Prostate gland (tissue), 2 donors: ENCODE data around the gene HSDL1. TPM values are rescaled to one million over a fixed set of nuclear protein-coding genes. Genes with fewer than 3 reads are reported as not detected.

Source experiments
- DNase-seq: peaks from one replicate; pipeline ENCODE4 v3.0.0-alpha.2; 2019; ENCODE audit warnings: low spot score
- H3K27ac ChIP-seq, 2 donors: fragments of 200-600 bp; sonication (generic); 2 replicates each; pipeline ENCODE4 v1.5.1; 2017 to 2019
- H3K27me3 ChIP-seq: fragments of 200-600 bp; sonication (generic); replicated peaks from 2 replicates; pipeline ENCODE4 v1.5.1; 2019; ENCODE audit not compliant: insufficient read depth
- H3K36me3 ChIP-seq, 2 donors: fragments of 200-600 bp; sonication (generic); 1 replicate in 1 of 2; 2 replicates in 1 of 2; pipeline versions ENCODE4 v1.5.1 to v1.8.1; 2017 to 2019
- H3K4me1 ChIP-seq: fragments of 200-600 bp; sonication (generic); replicated peaks from 2 replicates; pipeline ENCODE4 v1.5.1; 2019
- H3K4me3 ChIP-seq, 2 donors: fragments of 200-600 bp; sonication (generic); 2 replicates each; pipeline ENCODE4 v1.5.1; 2017 to 2019
- H3K9me3 ChIP-seq: fragments of 200-600 bp; sonication (generic); 2 replicates; pipeline ENCODE4 v1.5.1; 2017
- CTCF ChIP-seq, 4 experiments: fragments of 200-600 bp in 2 of 4; fragments of 450-650 bp in 2 of 4; sonication (generic) in 2 of 4; IDR thresholded peaks; 1 replicate in 3 of 4; 2 replicates in 1 of 4; pipeline ENCODE4 v1.5.1; 2016 to 2019; ENCODE audit warnings: antibody characterized with exemption in 4 of 4, mild to moderate bottlenecking in 2 of 4, moderate library complexity in 2 of 4
- POLR2A ChIP-seq: fragments of 450-650 bp; IDR thresholded peaks from one replicate; pipeline ENCODE4 v1.6.1; 2016; ENCODE audit warnings: antibody characterized with exemption, mild to moderate bottlenecking
- POLR2AphosphoS5 ChIP-seq: sonication (generic); formaldehyde crosslinking; IDR thresholded peaks from one replicate; pipeline ENCODE4 v1.6.1; 2017; ENCODE audit warnings: antibody characterized with exemption
- WGBS: methylation state at CpG from one replicate; pipeline ENCODE4 v1.1.5; 2018; 5-methylcytosine and 5-hydroxymethylcytosine counted together
- intact Hi-C: fragments of 100-400 bp; cut with DNase I; formaldehyde crosslinking; loops from one replicate; pipeline ENCODE4 v1.14.2; 2022
- total RNA-seq, 2 donors: library from RNA; depleted of rRNA; stranded (reverse); fragments of >200 nt; gene quantifications; one replicate each; pipeline ENCODE4 v1.1.0, GENCODE V29; 2016

Gene HSDL1
- total RNA-seq, 2 donors from 2014 or later, result 12.0 to 17.3 TPM

- Histone ChIP-seq H3K36me3 (no peaks in the 10 kb centered on the region), H3K27me3 (no peaks in the 10 kb centered on the region), H3K27ac (no peak within 1 kb of the TSS), H3K9me3 (no peaks in the 10 kb centered on the region), H3K4me1 (no peaks in the 10 kb centered on the region), H3K4me3 (no peak within 1 kb of the TSS)
- TF ChIP-seq POLR2AphosphoS5, result no peak
- TF ChIP-seq POLR2A, result no peak
- TF ChIP-seq CTCF (IDR thresholded peaks at IDR 0.05), result no peak
- no peak for DNase-seq
- intact Hi-C loops, result no loop called here
- 90% methylated on average over 47 of the region's 47 CpGs for WGBS
Measured at GRCh38 chr16:84190731-84191388, 45.9 kb upstream of the HSDL1 start, which contains the start of gene ADAD2. TSS of gene ADAD2 (plus strand) at chr16:84191157. CDS start at chr16:84191231, 74 bp downstream.

GRCh38 chr16:84186685-84187437 lies 41.9 kb upstream of the HSDL1 start, which contains the start of gene TAF1C:
TSS of gene TAF1C (minus strand) at chr16:84187057. CDS start at chr16:84184988, 2,069 bp downstream.
- peak; percentile 89 for DNase-seq
- 3% methylated on average over 39 of the region's 55 CpGs for WGBS

GRCh38 chr16:84184775-84185174 lies 39.8 kb upstream of the HSDL1 start:
- no peak overlapping the region for H3K27ac ChIP-seq
- H3K27me3 ChIP-seq, result no peaks in the 10 kb centered on the region
- TF ChIP-seq CTCF (IDR thresholded peaks at IDR 0.05) (no peak), POLR2A (no peak), POLR2AphosphoS5 (no peak)
- no peaks in the 10 kb centered on the region for H3K9me3 ChIP-seq
- 76% methylated on average over 10 of the region's 10 CpGs for WGBS
- peaks cover 9 to 14% of the 10 kb centered on the region in 2 donors for H3K36me3 ChIP-seq
- intact Hi-C loops, result loop anchor here (5.0 kb wide), 1 partner anchor 303 kb away; no protein-coding TSS in a partner anchor
- DNase-seq, result no peak
- H3K4me1 ChIP-seq, result no peaks in the 10 kb centered on the region
- H3K4me3 ChIP-seq, result no peak overlapping the region

More at GRCh38 chr16:84186685-84187437, 41.9 kb upstream of the HSDL1 start, which contains the start of gene TAF1C:
- H3K9me3 ChIP-seq, result no peaks in the 10 kb centered on the region
- peak within 1 kb of the TSS; percentile 74 to 83 for H3K4me3 ChIP-seq
- peak within 1 kb of the TSS; percentile 50 to 54 for H3K27ac ChIP-seq
- H3K27me3 ChIP-seq, result no peaks in the 10 kb centered on the region
- intact Hi-C loops, result loop anchor here (5.0 kb wide), 1 partner anchor 300 kb away; no protein-coding TSS in a partner anchor
- peak; percentile 33 for TF ChIP-seq POLR2A
- TF ChIP-seq POLR2AphosphoS5, result peak; percentile 92
- TF ChIP-seq CTCF (IDR thresholded peaks at IDR 0.05), result peak; percentile 98 to 99 (median 98)
- H3K36me3 ChIP-seq, result peaks cover 0 to 5% of the 10 kb centered on the region in 2 donors
- H3K4me1 ChIP-seq, result no peaks in the 10 kb centered on the region

GRCh38 chr16:84183911-84184591 lies 39.1 kb upstream of the HSDL1 start:
- TF ChIP-seq CTCF (IDR thresholded peaks at IDR 0.05) (no peak), POLR2A (no peak), POLR2AphosphoS5 (no peak)
- Histone ChIP-seq H3K9me3 (no peaks in the 10 kb centered on the region), H3K27ac (no peak overlapping the region), H3K4me1 (no peaks in the 10 kb centered on the region), H3K27me3 (no peaks in the 10 kb centered on the region), H3K36me3 (peaks cover 9 to 21% of the 10 kb centered on the region in 2 donors), H3K4me3 (no peak overlapping the region)
- intact Hi-C loops, result no loop called here
- DNase-seq, result no peak
- WGBS, result 79% methylated on average over 11 of the region's 11 CpGs
